ENCODE measurements around the gene ATP5MG. TPM values are rescaled to one million over a fixed set of nuclear protein-coding genes. Genes with fewer than 3 reads are reported as not detected.
"Not testable (repeated sequence)": the region's sequence is repeated elsewhere in the genome, so short reads cannot be mapped to it uniquely, and the experiment has no call there.

Gene ATP5MG
- total RNA-seq, 4 donors from 2014 or later: 38.1 to 57.1 (median 51.9) TPM

DNA sequence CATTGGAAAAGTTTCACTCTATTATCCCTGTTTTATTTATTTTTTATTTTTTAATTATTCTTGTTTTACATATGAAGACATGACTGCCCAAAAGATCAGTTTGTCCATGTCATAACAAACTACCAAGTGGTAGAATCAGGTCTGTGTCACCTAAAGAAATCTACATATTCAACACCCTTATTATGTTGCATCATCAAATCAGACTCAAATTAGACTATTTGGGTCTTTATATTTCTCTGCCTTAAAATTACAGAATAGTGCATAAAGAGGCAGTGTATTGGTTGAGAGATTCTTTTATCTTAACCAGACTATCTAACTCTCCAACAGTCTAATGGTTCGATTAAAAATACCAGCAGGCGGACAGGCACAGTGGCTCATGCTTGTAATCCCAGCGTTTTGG, 18.5 kb upstream of the ATP5MG start:
- DNase-seq (ENCODE audit: low spot score) (no peak), ATAC-seq (ENCODE audit: low FRiP score) (no peak)
- TF ChIP-seq, protein P1, sequence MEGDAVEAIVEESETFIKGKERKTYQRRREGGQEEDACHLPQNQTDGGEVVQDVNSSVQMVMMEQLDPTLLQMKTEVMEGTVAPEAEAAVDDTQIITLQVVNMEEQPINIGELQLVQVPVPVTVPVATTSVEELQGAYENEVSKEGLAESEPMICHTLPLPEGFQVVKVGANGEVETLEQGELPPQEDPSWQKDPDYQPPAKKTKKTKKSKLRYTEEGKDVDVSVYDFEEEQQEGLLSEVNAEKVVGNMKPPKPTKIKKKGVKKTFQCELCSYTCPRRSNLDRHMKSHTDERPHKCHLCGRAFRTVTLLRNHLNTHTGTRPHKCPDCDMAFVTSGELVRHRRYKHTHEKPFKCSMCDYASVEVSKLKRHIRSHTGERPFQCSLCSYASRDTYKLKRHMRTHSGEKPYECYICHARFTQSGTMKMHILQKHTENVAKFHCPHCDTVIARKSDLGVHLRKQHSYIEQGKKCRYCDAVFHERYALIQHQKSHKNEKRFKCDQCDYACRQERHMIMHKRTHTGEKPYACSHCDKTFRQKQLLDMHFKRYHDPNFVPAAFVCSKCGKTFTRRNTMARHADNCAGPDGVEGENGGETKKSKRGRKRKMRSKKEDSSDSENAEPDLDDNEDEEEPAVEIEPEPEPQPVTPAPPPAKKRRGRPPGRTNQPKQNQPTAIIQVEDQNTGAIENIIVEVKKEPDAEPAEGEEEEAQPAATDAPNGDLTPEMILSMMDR (IDR thresholded peaks at IDR 0.05): no peak

DNA sequence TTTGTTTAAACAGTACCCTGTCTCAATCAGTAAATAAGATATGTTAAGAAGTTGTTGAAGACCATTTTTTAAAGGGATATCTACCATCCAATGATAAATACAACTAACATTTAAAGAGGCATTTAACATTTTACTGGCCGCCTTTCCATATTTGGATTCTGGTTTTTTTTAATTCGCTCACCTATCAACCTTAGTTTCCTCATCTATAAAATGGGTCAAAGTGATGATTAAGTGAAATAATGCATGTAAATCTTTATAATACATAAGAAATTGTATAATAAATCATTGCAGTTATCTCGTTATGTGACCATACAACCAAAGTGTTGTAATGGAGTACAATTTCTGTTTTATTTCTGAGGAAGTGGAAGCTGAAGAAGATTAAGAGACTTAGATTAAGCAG, 17.7 kb upstream of the ATP5MG start:
- DNase-seq (ENCODE audit: low spot score) (no peak), ATAC-seq (ENCODE audit: low FRiP score) (no peak)
- TF ChIP-seq, protein P1 (IDR thresholded peaks at IDR 0.05): no peak

DNA sequence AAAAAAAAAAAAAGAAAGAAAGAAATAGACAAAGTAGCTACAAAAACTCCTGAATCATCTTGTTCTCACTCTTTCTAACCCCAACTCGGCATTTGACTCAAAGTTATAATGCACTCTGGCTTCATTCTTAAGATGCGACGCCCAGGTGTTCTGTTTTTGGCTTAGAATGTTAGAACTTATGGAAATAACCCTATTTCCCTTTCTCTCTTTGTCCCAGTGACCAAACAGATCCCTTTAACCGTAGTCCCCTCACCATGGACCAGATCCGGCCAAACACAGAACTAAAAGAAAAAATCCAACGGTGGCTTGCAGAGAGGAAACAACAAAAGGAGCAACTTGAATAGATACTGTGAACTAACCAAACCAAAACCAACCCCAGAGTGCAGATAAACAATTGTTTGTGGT, 5.3 kb upstream of the ATP5MG start:
- ATAC-seq (ENCODE audit: low FRiP score): no peak

GRCh38 chr11:118397448-118397847, 4.0 kb upstream of the ATP5MG start:
- ATAC-seq (ENCODE audit: low FRiP score) (no peak), DNase-seq (ENCODE audit: low spot score) (no peak)
- TF ChIP-seq, protein P1 (IDR thresholded peaks at IDR 0.05): no peak

More for the DNA sequence above, 5.3 kb upstream of the ATP5MG start:
- TF ChIP-seq, protein P1 (IDR thresholded peaks at IDR 0.05): no peak
- DNase-seq (ENCODE audit: low spot score): no peak

GRCh38 chr11:118398791-118399559, 2.4 kb upstream of the ATP5MG start:
- DNase-seq (ENCODE audit: low spot score): no peak
- TF ChIP-seq, protein P1 (IDR thresholded peaks at IDR 0.05): no peak
- ATAC-seq (ENCODE audit: low FRiP score): no peak

DNA sequence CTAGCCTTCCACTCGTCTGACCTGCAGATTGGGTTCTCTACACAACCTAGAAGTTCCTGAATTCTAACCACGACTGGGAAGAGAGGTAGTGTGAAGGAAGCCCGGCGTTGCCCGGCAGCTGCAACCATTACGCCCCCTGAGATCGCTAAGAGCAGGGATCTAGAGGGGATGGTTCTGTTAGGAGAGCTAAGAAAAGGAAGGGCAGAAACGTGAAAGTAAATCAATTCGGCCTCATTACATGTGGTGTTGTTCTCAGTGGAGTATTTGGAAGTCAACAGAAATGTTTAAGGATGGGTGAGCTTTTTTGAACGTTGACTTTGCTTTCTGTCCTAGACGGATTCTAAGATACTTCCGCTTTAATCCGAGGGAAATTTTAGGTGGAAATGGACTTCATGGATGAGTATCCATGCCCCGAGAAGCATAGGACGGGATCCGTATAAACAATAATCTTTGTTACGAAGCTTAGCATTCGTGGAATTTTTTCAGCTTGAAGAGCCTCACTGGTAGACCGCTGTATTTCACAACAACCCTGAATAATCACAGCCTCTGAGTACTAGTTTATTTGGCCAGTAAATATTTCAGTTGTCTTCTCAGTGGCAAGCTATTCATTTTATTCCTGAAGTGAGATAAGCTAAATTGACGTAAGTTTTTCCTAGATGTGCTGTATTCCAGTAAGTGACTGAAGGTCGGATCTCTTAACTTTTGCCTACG, 629 bp downstream of the ATP5MG start:
- peak; percentile 87 for ATAC-seq (ENCODE audit: low FRiP score)
- DNase-seq (ENCODE audit: low spot score): no peak
- TF ChIP-seq, protein P1 (IDR thresholded peaks at IDR 0.05): no peak

GRCh38 chr11:118402594-118402993, 1.2 kb downstream of the ATP5MG start:
- ATAC-seq (ENCODE audit: low FRiP score); DNase-seq (ENCODE audit: low spot score): not testable (repeated sequence)

Data from omental fat pad (tissue), 4 donors.